Ectodermal cell (in vitro differentiated cells): ENCODE results near the gene PRR33.

ENCODE experiments used
- H3K27ac ChIP-seq: 2 replicates; pipeline ENCODE4 v1.7.0; 2013; ENCODE audit warnings: mild to moderate bottlenecking, low read depth, low read length; ENCODE audit not compliant: insufficient read depth, poor library complexity, severe bottlenecking
- H3K27me3 ChIP-seq: 2 replicates; pipeline ENCODE4 v1.7.0; 2013; ENCODE audit warnings: mild to moderate bottlenecking, low read length; ENCODE audit not compliant: insufficient read depth, control insufficient read depth, poor library complexity, severe bottlenecking
- H3K36me3 ChIP-seq: one replicate; pipeline ENCODE4 v1.7.0; 2013; ENCODE audit warnings: low read length; ENCODE audit not compliant: control insufficient read depth, insufficient read depth
- H3K4me1 ChIP-seq: one replicate; pipeline ENCODE4 v1.7.0; 2013; ENCODE audit warnings: low read length; ENCODE audit not compliant: control insufficient read depth, insufficient read depth
- H3K4me3 ChIP-seq: 2 replicates; pipeline ENCODE4 v1.7.0; 2013; ENCODE audit warnings: low read depth, low read length, control low read depth; ENCODE audit not compliant: insufficient read depth
- H3K9me3 ChIP-seq: 2 replicates; pipeline ENCODE4 v1.7.0; 2013; ENCODE audit warnings: mild to moderate bottlenecking, low read length, moderate library complexity; ENCODE audit not compliant: control insufficient read depth
- WGBS, 2 experiments: methylation state at CpG; one replicate each; pipeline ENCODE4 v1.1.7; 2013; ENCODE audit warnings: missing lambda C conversion rate in 2 of 2; 5-methylcytosine and 5-hydroxymethylcytosine counted together

PRR33 gene

DNA sequence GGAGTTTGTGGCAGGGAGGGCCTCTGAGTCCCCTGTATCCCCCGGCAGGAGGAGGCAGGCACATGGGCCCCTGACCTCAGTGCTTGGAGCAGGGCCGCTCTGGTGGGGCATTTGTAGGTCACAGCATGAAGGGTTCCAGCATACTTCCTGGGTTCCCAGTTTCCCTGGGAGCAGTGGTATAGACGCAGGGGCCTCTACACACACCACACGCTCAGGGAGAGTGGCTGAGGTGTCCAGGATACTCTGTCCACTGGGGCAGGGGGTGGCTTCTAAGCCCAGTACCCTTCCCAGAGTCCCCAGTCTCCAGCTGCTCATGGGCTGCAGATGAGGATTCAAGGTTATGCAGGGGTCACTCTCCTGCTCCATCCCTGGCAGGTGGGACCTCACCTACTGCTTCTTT, 32.7 kb downstream of the PRR33 start:
- Histone ChIP-seq H3K9me3 (no peaks in the 10 kb centered on the region), H3K27ac (no peak overlapping the region), H3K27me3 (no peaks in the 10 kb centered on the region), H3K4me1 (peaks cover 8% of the 10 kb centered on the region), H3K4me3 (no peak overlapping the region), H3K36me3 (no peaks in the 10 kb centered on the region)
- 88 to 89% methylated on average over 4 of the region's 4 CpGs for WGBS, 2 experiments

DNA sequence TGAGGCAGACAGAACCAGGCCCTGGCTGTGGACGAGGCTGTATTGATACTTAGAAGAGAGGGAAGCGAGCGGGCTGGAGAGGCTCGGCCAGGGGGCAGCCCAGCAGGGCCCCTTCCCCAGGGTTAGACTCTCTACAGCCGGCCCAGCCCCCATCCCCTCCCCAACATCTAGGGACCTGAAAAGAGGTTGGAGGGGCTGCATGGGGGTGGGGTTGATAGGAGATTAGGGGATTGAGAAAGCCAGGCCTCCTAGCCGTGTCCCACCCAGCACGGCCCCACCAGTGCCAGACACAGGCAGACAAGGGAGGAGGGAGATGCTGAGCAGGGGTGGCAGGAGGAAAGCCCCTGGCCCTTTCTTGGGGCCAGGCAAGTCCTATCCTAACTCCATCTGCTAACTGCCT, 33.1 kb downstream of the PRR33 start:
- H3K27ac ChIP-seq: no peak overlapping the region
- no peaks in the 10 kb centered on the region for H3K9me3 ChIP-seq
- no peaks in the 10 kb centered on the region for H3K27me3 ChIP-seq
- peaks cover 4% of the 10 kb centered on the region for H3K4me1 ChIP-seq
- 60 to 66% methylated on average over 6 of the region's 7 CpGs for WGBS, 2 experiments
- no peaks in the 10 kb centered on the region for H3K36me3 ChIP-seq
- no peak overlapping the region for H3K4me3 ChIP-seq

DNA sequence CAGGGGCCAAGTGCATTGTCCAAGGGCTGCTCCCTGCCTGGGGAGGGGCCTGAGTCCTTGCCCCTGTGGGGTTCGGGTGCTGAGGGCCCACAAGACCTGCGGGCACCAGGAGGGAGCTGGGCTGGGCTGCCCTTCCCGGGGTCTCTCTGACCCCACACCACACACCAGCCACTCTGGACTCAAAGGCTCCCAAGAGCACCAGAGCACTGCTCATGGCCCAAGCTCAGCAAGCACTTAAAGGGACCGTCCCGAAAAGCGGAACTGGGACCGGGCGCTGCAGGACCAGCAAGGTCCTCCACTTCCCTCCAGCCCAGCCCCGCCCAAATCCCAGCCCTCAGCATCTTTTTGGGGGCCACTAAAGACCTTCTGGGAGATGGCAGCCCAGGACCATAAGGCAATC, 33.5 kb downstream of the PRR33 start:
- no peak overlapping the region for H3K4me3 ChIP-seq
- H3K9me3 ChIP-seq: no peaks in the 10 kb centered on the region
- peaks cover 4% of the 10 kb centered on the region for H3K4me1 ChIP-seq
- WGBS, 2 experiments: 92 to 94% methylated on average over 9 of the region's 9 CpGs
- no peaks in the 10 kb centered on the region for H3K27me3 ChIP-seq
- H3K27ac ChIP-seq: no peak overlapping the region
- no peaks in the 10 kb centered on the region for H3K36me3 ChIP-seq

DNA sequence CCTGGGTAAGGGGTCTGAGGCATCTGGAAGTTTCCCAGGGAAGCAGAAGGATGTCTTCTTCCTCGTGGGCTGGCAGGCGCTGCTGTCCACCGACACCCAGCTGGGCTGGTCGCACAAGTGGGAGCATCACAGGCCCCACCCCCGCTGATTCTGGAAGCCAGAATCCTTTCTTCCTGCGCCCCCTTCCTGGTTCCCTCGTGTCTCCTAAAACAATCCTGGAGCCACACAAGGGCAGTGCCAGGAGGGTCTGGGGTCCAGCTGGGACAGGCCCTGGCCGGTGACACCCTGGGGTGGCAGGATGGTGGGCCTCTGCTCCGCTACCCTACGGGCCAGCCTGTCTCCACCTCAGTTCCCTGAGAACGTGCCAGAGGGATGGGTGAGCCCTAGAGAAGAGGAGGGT, 34.6 kb downstream of the PRR33 start:
- Histone ChIP-seq H3K9me3 (no peaks in the 10 kb centered on the region), H3K27me3 (no peaks in the 10 kb centered on the region), H3K4me1 (peaks cover 4% of the 10 kb centered on the region), H3K4me3 (no peak overlapping the region), H3K36me3 (no peaks in the 10 kb centered on the region), H3K27ac (no peak overlapping the region)
- 92% methylated on average over 11 of the region's 11 CpGs for WGBS, 2 experiments

DNA sequence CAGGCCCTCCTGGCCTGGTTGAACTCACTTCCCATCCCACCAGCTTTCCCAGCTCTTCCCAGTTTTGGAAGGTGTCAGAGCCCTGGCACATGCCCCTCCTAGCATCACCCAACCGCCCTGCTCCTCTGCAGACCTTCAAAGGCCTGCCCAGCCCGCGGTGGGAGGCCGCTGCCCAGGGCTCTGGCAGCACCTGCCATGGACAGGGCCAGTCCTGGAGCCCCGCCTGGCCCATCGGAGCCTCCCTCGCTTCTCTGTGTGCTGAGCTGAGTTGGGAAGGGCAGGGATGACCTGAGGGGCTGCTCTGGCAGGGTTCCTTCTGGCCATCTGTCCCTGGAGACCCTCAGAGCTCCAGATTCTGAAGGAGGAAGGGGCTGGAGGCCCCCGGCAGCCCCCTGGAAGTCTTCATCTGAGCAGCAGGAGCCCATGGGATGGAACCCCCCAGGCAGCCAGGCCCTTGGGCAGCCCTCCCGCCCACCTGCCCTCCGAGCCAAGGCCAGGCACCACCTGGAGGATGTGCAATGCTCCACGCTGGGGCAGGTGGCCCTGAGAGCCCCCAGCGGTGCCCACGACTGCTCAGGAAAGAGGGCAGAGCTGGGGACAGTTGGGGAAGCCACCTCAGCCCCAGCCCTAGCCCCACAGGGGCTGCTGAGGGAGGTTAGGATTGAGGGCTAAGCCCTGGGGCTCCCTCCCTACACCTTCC, 35.2 kb downstream of the PRR33 start:
- Histone ChIP-seq H3K36me3 (no peaks in the 10 kb centered on the region), H3K27me3 (no peaks in the 10 kb centered on the region), H3K27ac (no peak overlapping the region), H3K4me3 (no peak overlapping the region), H3K4me1 (peaks cover 4% of the 10 kb centered on the region), H3K9me3 (no peaks in the 10 kb centered on the region)
- 94 to 95% methylated on average over 13 of the region's 13 CpGs for WGBS, 2 experiments

DNA sequence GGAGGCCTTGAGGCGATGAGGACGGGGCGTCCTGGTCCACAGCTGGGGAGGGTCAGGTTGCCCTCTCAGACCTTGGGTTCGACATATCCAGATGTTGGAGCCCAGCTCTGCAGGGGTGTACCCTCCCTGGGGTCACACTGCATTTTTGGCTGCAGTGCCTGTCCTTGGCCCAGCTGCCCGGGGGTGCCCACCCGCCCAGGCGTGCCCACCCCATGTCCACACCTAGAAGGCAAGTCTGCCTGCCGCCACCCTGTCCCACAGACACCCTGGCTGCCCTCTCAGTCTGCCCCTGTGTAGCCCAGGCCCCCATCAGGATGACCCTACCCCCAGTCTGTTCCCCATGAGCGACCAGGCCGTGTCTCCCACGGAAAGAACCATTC, 35.8 kb downstream of the PRR33 start:
- no peaks in the 10 kb centered on the region for H3K36me3 ChIP-seq
- H3K9me3 ChIP-seq: no peaks in the 10 kb centered on the region
- H3K27ac ChIP-seq: no peak overlapping the region
- WGBS, 2 experiments: 94% methylated on average over 11 of the region's 11 CpGs
- peaks cover 4% of the 10 kb centered on the region for H3K4me1 ChIP-seq
- H3K4me3 ChIP-seq: no peak overlapping the region
- no peaks in the 10 kb centered on the region for H3K27me3 ChIP-seq

DNA sequence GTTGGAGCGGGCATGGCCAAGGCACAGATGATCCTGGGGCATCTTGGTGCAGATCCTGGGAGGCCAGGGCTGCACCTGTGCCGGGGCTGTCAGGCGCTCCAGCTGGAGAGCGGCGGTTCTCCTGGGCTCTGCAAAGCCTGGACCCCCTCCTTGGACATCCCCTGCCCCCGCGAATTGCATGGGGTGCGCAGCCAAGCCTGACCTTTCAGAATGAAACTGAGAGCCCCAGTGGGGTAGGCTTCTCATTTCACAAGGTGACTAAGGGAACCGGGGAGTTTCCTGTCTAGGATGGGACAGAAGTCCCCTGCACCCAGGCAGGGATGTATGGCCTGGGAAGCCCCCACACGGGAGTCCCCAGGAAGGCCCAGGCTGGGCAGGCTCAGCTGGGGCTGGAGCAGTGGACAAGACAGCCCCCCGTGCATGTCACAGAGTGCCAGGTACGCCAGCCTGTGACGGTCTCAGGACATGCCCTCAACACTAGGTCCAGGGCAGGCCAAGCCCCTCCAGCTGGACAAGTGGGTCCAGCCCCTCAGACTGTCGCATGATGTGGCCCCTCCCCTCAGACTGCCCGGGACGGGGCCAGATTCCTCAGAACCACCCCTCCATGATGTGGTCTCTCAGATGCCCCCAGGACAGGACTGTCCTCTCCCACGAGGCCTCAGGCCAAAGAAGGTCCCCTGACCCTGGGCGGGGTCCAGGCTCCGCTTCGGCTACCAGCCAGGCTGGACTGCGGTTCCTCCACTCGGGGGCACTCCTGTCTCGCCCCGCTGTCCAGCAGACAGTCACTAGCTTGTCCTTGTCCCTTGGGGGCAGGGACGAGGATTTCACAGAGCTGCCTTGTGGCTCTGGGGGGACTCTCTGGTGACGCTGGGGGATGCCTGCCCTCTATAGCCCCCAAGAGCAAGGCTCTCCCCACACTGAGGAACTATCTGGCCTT, 36.5 kb downstream of the PRR33 start:
- Histone ChIP-seq H3K27me3 (no peaks in the 10 kb centered on the region), H3K27ac (no peak overlapping the region), H3K9me3 (no peaks in the 10 kb centered on the region), H3K4me1 (peaks cover 4% of the 10 kb centered on the region), H3K36me3 (no peaks in the 10 kb centered on the region), H3K4me3 (no peak overlapping the region)
- 84 to 85% methylated on average over 26 of the region's 26 CpGs for whole genome bisulfite sequencing, 2 experiments

DNA sequence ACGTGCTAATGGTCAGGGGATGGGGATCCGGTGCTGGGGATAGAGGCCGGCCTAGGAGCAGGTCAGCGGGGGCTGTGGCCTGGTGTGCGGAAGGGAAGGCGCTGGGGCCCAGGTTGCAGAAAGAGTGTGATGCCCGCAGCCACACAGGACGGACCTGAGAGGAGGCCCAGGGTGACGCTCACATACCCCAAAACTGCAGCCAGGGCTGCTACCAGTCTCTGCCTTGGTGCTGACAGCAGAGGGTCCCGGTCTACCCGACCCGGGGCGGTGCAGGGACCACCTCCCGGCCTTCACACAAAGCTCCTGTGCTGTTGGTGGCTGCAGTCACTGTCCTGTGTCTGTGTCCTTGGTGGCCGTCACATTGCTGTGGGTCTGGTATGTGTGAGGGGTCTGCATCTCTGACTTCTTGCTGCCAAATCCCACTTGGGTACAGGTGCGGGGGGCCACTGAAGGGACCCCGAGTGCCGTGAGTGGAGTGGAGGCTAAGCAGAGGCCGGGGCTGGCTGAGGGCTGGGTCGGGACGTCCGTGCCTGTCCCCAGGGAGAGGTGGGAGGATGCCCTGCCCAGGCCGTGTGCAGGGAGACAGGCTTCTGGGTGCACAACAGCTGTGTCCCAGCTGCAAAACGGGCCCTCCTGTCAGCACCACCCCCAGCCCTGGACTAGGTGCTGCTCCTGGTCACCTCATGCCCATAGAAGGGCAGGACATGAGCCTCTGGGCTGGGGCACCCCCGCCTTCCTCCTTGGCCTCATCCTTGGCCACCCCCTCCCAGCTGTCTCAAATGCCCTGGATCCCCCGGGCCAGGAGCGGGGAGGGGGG, 37.4 kb downstream of the PRR33 start:
- H3K4me3 ChIP-seq: no peak overlapping the region
- H3K27me3 ChIP-seq: no peaks in the 10 kb centered on the region
- no peaks in the 10 kb centered on the region for H3K9me3 ChIP-seq
- H3K27ac ChIP-seq: no peak overlapping the region
- no peaks in the 10 kb centered on the region for H3K36me3 ChIP-seq
- 90 to 91% methylated on average over 27 of the region's 27 CpGs for WGBS, 2 experiments
- H3K4me1 ChIP-seq: peaks cover 4% of the 10 kb centered on the region

DNA sequence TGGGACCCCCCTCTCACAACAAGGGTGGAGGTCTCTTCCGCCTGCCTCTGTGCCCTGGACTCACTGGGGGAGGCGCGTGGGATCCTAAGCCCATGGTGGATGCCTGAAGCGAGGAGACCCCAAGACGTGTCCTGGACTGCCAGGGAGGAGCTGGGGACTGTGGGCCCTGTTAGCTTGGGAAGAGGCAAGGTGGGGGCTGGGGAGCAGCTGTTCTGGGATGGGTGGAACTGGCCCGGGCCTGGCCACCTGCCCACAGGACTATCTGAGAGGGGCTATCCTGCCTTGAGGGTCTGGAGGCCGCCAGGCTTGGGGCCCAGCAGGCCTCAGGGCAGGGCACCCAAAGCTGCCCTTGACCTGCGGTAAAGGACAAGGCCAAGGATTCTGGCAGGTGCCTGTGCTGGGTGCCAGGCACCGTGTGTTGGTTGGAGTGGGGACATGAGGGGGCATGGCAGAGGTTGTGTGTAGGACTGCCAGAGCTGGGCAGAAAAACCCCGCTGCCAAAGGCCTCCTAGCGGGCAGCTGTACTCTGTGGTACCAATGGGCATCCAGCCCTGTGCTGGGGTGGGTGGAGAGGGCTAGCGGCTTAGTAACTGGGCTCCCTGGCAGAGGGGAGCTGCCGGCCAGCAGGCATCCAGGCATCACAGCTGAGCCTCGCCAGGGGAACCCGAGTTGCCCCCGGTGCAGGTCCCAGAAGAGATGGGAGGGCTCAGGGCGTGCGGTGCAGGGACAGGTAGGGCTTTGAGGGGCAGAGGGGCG, 38.1 kb downstream of the PRR33 start:
- Histone ChIP-seq H3K27me3 (no peaks in the 10 kb centered on the region), H3K9me3 (no peaks in the 10 kb centered on the region), H3K4me3 (no peak overlapping the region), H3K27ac (no peak overlapping the region), H3K36me3 (no peaks in the 10 kb centered on the region), H3K4me1 (peaks cover under 1% of the 10 kb centered on the region)
- WGBS, 2 experiments: 94 to 95% methylated on average over 19 of the region's 19 CpGs
